Esophagus squamous epithelium (tissue), 4 donors: ENCODE results near the gene PROP1.
"Not testable (repeated sequence)": the region's sequence is repeated elsewhere in the genome, so short reads cannot be mapped to it uniquely, and the experiment has no call there.

Source experiments
- POLR2A ChIP-seq, 4 donors: fragments of 450-650 bp; IDR thresholded peaks; one replicate each; pipeline ENCODE4 v1.6.1; 2017; ENCODE audit warnings: antibody characterized with exemption in 4 of 4, mild to moderate bottlenecking in 4 of 4, moderate library complexity in 3 of 4
- TF ChIP-seq, protein P1 (sequence below), 6 experiments: fragments of 450-650 bp in 4 of 6; fragments of 200-600 bp in 2 of 6; sonication (generic) in 2 of 6; IDR thresholded peaks; one replicate each; pipeline ENCODE4 v1.5.1; 2016 to 2019; ENCODE audit warnings: antibody characterized with exemption in 6 of 6, mild to moderate bottlenecking in 4 of 6, moderate library complexity in 4 of 6

DNA sequence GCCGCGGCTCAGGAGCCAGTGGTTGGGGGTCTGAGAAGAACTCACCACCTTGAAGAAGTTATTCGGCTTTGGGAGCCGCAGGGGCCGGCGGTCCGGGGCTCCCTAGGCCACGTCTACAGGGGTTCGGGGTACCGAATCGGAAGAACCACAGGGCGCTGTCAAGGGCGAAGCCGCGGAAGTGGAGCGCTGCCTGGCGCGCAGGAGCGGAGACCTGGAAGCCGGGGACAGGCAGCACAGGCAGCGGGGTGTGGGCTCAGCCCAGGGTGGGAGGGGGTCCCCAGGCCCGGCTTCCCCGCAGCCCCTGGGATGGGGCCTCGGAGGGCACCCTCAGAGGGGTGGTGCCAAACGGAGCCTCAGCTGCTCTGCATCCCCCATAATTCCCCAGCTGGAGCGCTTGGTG, 11.2 kb upstream of the PROP1 start:
- TF ChIP-seq, protein P1, sequence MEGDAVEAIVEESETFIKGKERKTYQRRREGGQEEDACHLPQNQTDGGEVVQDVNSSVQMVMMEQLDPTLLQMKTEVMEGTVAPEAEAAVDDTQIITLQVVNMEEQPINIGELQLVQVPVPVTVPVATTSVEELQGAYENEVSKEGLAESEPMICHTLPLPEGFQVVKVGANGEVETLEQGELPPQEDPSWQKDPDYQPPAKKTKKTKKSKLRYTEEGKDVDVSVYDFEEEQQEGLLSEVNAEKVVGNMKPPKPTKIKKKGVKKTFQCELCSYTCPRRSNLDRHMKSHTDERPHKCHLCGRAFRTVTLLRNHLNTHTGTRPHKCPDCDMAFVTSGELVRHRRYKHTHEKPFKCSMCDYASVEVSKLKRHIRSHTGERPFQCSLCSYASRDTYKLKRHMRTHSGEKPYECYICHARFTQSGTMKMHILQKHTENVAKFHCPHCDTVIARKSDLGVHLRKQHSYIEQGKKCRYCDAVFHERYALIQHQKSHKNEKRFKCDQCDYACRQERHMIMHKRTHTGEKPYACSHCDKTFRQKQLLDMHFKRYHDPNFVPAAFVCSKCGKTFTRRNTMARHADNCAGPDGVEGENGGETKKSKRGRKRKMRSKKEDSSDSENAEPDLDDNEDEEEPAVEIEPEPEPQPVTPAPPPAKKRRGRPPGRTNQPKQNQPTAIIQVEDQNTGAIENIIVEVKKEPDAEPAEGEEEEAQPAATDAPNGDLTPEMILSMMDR (IDR thresholded peaks at IDR 0.05), result not testable (repeated sequence)
- TF ChIP-seq POLR2A (IDR thresholded peaks at IDR 0.05), result not testable (repeated sequence)
